Activated T-cell treated with anti-CD3 and anti-CD28 coated beads for 4 hours (primary cell): ENCODE results near the gene TNIK.

ENCODE experiments used
- DNase-seq: peaks from one replicate; pipeline ENCODE4 v3.0.0-alpha.2; 2020

The TNIK gene

DNA sequence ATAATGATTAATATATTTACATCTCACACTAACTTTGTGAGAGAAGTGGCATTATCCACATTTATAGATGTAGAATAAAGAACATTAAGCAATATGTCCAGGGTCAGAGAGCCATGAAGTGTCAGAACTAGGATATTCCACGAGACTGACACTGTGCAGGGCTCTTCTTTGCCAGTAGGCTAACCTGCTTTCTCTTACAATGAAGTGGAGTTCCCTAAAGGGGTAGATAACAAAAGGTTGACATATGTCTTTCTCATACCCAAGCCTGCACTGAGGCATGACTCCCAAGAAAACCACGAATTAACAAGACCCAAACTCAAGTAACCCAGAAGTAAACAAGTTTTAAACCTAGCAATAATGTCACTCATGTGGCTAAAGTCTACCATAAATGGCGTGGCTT lies 242.1 kb downstream of the TNIK start:
- no peak for DNase-seq

DNA sequence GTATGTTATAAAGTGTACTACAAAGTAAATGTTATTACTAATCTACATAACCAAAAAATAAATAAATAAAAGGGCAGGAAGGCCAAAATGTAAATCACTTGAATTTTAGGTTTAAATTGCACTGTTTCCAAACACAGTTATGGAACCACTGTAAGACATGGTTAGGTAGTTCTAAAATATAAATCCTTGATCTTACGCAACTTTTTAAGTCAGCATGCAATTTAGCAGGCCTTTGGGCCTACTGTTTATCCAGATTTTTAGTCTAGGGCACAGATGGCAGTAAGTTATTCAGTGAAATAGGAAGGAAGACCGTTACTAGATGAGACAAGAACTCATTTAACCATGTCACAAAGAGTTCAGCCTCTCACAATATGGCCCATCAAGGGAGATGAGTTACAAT lies 246.3 kb downstream of the TNIK start:
- no peak for DNase-seq

DNA sequence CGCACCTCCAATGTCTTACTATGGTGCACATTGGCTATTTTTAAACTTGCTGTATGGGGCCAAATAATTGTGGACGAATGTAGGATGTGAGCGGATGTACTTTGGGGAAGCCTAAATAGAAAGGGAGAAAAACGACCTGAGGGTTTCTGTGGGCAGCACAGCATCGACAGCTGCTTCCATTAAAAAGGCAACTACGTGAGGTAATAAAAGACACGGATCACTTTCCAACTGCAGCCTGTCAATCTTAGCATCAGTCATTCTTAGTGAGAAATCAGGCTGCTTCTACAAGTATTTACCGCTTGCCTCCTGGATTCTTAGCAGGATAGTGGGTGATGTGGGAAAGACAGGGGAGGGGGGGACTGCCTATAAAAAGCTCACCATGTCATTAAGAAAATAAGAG lies 247.0 kb downstream of the TNIK start:
- DNase-seq: no peak

DNA sequence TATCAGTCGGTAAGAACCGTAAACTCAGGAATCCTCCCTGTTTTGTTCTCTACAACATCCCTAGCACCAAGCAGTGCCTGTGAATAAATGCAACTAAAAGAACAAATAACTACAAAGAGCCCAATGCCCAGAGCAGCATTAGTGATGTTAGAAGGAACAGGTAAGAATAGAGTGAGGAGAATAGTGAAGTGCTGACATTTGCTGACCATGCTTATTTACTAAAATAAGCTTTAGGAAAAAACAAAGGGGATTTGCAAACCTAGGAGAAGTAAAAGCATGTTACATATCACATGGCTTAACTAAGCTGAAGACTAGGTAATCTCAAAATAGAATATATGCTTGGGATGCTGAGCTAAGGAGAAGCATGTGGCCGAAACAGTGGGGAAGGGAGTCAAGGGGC lies 247.6 kb downstream of the TNIK start:
- DNase-seq: no peak

DNA sequence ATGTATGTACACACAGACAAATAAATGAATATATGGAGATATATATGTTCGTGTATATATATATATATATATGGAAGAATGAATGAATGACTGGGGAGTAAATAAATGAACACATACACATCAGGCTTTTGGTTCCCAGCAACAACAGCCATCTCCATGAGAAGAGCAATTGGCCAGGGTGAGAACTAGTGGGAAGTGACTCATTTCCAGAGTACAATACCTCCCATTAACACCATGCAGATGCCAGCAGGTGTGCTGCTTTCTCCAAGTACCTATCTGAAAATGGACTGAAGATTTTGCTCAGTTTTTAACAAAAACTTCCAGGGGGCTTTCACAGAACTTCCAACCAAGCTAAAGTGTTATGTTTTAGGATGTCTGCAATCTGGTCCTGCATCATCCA lies 253.9 kb downstream of the TNIK start:
- DNase-seq: no peak

DNA sequence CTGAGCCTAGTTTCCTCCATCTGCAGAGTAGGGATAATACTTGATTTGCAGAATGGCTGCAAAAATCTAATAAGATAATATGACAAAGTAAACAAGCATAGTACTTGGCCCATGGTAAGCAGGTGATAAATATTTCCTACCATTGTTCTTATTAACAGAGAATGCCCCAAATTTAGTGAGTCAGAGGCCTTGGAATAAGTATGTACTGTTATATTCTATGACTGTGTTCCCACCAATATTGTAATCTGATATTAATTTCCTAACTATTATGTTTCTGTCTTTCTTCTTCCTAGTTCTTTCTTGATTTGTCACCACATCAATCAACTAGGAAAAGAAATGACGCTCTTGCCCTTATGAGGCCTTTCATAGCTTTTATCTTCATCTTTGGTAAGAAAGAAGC lies 255.3 kb downstream of the TNIK start:
- no peak for DNase-seq

DNA sequence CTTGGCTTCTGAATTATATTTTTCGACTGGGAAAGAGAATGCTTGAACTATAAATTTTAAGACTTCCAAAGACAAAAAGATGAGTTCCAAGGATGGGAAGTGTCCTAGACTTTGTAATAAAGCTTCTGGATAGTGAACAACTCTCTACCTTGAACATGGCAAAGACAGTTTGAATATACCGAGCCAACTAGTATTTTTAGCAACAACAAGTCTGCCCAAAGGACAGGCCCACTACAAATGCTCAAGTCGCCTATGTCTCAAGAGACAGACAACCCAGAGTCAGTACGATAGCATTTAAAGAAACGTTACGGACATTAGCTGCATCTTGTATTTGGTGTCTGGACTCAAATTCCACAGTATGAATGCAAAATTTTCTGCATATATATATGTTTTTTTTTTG lies 258.4 kb downstream of the TNIK start:
- DNase-seq: no peak

DNA sequence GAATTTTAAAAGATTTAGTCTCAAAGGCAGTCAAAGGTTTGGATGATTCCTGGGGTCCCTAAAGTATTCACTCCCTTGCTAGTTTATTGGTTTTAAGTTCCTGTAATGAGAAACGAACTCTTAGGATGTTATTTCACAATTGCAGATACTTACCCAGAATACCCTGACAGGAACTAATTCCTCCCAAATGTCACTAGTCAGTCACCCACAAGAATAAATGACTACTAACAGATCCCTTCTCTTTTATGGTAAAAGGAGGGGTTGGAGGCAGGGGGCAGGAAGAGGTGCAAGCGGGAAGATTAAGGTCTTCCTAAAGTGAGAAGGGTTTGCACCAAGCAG lies 259.5 kb downstream of the TNIK start:
- DNase-seq: no peak

DNA sequence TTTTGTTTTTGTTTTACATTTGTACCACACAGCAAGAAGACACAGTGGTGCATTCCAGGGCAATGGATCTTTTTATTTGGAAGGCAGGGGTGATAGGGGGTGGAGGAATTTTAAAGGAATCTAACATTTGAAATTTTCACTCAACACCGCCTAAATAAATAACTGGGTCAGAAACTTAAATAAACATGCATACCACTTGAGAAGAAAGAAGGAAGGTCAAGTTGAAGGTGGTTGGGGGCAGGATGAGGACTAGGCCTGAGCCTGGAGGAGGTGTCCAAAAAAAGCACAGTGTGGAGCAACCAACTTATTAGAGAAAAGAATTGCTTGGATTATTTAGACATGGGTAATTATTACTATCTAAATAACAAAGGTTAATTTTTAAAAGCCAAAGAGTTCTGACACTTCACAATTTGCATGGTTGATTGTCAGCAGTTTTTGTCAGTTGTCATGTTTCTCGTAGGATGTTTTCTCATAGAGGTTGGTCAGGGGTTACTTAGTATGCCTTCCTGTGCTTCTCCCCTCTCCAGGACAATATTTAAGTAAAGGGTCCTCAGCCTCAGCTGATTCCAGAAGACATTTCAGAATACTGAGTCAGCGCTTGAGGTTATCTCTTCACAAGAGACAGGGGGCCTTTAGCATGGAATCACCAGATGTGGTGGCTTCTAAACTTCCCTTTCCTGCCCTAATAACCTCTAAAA lies 260.0 kb downstream of the TNIK start:
- no peak for DNase-seq

DNA sequence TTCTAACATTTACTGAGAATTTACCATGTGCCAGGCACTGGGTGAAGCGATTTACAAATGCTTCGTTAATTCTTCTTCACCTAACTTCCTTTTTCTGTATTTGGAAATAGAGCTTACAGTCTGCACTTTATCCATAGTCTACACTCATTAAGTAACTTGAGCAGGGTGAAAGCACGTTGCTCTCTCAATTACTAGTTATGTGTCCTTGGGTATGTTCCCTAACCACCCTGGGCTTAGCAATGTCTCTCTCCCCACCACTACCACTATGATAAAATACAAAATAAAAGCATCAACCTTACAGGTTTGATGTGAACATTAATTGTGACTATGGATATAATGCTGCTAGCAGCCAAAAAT lies 260.8 kb downstream of the TNIK start:
- no peak for DNase-seq

DNA sequence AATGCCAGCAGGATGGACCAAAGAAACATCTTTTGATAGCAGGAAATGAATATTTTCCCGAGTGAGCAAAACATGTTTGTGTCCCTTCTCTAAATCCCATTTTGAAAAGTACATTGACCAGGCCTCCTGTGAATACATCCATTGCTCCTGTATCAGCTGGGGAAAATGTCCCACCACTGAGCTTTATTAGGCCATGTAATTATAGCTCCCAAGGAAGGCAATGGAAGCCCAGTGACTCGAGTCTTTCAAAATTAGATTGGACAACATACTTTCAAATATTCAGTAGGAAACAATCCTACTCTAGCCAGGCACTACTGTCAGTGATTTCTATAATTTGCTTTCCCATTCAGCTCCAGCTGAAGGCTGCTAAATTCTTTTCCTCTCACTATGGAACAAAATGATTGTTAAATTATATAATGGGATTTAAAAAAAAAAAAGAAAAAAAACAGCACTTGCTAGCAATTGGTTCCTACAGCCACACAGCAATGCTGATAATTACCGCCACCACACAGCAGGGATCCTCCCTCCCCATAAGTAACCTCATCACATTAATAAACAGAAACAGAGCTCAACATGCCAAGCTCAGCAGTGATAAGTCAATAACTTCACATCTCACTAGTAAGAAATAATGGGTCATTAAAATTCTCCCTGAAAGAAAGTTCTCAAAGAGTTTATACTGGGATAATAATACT lies 261.3 kb downstream of the TNIK start:
- DNase-seq: no peak

DNA sequence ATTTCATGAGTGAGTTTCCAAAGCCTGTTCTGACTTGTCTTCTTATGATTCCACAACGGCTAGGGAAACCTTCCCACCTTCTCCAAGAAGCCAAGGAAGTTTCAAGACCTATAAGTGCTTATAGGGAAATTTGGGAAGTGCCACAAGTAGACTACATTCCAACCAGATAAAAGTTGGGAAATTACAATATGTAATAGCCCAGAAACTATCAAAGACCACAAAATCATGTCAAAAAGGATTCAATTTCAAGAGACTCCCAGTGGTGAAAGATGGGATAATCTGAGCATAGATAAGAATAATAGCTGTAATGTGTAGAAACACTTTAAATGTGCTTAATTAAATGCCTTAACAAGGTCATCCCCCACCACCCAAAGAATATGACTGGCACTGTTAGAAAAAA lies 264.5 kb downstream of the TNIK start:
- DNase-seq: no peak

DNA sequence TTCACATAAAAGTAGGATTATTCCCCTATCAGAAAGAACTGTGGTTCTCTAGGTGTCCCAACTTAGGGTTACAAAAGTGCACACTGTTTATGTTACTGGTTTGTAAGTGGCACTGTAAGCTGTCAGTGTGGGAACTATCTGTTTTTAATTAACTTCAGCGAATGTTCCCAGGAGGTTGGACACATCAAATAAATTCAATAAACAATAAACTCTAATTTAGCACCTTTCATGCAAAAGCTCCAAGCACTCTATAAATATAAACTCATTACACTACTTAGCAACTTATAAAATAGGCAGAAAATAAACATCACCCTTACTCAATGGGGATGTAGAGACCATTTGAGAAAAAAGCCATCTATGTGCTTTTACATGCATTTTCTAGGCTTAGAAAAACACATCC lies 265.2 kb downstream of the TNIK start:
- no peak for DNase-seq

DNA sequence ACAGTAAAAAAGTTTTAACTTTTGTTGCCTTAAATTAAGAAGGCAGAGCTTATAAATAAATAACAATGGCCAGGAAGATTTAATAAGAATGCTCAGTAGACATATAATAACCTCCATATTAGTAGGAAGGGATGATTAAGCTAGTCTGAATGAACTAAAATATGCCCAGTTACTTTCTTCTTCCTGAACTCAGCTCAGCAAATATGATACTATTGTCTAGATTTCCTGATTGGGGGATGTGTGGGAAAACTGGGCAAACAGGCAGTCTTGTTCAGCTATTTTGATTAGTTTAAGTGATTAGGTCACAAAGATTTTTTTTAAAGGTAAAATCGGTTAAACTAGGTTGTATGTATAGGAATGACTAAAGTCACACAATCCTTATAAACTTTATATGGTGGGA lies 266.5 kb downstream of the TNIK start:
- no peak for DNase-seq

DNA sequence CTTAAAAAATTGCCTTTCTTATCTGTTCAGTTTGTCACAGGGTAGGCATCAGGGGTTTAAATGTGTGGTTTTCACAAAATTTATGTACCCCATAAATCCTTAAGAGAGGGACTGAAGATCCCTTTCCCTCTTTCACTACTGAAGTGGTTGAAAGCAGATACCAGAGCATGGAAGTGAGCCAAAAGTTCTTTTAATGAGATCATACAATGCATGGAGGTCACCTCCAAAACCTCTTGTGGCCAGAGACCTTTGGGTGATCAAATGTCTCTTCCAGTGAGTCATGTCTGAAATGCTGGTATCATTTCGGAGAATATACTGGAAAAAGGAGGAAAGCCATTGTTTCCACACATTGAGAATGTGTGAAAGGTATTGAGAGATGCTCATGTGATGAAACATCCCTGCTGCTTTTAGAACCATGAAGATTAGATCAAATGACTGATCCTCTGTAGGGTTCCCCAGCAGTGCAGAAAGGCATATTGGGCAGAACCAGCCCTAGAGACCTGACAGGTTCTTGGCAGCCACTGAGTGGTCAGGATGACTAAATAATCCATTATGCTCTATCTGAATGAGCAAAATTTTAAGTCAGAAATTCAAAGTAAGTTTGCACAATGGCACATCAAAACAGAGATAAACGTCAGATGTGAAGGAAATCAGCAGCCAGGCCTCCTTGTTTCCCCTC lies 267.9 kb downstream of the TNIK start:
- DNase-seq: no peak

DNA sequence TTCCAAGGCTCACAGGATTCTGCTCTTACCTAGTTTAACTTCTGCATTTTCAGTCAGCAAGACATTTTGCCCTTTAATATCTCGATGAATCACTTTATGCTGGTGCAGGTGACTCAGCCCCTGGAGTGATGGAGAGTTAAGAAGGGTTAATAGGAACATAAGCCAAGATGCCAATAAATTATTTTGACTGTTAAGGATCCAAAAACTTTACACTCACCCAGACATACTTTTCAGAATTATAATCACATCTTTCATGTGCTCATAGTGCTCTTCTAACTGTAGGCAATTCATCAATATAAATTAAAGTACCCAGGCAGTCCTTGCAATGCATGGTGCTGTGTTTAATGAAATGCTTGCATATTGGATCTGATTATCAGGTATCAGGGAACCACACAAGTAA lies 269.5 kb downstream of the TNIK start:
- no peak for DNase-seq

DNA sequence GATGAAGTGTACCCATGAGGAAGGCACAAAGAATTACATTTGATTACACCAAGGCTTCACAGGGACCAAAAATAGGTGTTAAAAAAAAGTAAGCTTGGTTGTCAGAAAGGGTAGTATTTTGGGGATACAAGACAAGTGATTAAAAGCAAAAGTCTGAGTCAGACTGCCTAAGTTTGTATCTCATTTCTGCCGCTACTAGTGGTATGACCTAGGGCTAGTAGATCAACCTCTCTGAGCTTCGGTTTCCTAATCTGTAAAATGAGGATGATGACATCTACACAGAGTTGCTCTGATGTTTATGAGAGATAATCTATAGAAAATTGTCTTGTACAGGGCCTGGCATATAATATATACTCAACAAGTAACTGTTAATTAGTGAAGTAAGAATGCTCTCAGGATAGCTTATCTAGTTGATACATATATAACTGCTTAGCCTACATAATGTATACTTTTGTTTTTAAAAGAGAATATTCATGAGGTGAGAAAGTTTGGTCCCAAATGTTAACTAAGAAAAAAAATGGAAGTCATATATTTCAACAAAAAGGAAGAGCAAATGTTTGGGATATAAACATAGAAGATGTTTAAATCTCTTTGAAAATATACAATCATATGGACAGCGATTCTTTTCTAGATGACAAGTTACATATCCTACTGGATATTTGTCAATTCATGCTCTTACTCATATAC lies 270.7 kb downstream of the TNIK start:
- DNase-seq: no peak

DNA sequence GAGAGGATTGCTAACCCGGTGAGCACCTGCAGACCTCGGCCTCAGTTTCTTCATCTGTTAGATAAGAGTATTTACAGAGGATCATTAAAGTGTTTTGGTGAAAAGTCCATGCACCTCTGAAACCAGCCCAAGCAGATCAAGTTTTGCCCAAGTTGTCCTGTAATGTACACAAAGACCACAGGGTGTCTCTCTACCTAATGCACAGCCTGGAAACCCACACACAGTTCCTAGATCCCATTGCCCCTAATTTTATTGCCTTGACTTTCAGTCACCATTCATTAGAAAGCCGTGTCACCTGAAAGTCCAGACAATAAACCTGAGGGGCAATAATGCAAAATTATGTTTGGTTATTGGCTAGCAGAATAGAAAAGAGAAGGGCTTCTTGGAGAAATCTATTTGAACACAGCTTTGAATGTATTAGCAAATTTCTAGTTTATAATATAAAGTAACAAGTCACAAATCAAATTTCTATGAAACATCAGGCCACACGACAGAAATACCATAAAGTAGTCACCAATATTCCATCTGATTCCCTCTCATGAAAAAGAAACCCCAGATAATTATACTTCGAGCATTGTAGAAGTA lies 272.4 kb downstream of the TNIK start:
- DNase-seq: no peak

DNA sequence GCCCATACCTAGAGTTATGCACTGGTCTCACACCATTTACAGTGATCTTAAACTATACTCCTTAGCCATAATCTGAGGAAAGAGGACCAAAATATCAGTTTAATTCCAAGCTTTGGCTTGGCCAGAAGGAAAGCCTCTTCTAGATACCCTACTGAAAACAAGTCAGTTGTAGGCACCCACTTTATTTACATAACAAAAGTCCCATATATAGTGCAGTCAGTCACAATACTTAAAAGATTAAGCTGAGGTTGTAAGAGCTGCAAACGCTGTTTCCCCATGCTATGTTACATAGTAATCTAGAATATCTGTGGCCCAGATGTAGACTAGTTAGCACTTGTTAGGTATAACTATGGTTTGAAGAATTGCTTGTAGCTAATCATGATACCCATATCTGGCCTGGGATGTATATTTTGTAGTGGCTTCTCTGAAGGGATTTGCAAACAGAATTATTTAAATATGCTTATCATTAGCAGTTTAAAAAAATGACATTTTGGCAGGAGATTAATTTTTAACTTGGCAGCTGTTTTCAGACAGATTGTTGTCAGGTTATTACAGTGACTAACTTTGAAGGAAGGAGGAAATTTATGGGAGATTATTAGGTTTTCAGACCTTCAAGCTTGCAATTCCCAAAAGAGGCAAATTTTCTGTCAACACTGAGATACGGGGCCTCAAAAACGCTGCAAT lies 273.2 kb downstream of the TNIK start:
- no peak for DNase-seq

DNA sequence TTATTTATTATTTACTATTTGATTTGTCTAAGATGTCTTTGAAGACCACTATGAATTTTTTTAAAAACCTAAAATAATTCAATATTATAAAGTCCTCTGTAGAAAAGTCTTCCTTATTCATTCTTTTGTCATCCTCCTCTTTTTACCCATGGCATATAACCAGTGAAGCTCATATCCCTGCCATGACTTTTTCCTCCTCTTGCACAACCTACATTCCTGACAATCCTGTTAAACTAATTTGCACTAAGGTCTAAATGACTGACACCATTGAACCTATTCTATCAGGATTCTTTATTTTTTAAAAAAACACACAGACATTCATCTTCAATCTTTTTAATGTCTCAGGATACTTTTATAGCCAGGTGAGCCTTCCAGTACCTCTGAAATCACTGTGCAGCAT lies 273.8 kb downstream of the TNIK start:
- no peak for DNase-seq

DNA sequence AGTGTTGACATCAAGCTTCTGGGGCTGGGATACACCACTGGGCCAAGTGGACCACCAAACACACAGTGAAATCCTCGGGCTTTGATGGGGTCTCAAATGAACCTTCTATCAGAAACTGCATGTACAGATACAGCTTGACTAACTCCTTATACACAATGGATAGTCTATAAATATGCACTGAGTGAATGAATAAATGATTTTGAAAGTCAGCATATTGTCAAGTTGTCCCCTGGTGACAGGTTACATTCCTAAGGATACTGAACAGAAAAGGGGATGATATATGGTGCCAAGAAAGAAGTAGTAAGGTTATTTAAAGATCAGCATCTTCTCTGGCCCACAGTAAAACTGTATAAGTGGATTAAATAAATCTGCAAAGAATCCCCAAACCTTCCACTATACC lies 274.2 kb downstream of the TNIK start:
- no peak for DNase-seq

DNA sequence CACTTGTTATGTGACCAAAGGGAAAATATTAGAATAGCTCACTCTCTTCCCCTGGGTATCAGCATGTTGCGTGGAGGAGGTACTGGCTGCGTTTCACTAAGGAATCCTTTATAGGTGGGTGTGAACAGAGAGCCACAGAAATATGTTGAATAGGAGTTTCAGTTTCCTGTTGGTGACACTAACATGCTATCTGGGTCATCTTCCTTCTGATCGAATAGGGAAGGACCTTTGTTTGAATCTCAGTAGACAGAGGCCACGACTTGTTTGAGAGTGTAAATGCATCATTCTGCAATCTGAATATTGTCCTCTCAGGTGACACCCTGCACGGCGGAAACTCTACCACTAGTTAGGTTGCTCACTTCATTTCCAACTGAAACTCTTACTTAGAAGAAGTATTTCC lies 275.8 kb downstream of the TNIK start:
- no peak for DNase-seq

DNA sequence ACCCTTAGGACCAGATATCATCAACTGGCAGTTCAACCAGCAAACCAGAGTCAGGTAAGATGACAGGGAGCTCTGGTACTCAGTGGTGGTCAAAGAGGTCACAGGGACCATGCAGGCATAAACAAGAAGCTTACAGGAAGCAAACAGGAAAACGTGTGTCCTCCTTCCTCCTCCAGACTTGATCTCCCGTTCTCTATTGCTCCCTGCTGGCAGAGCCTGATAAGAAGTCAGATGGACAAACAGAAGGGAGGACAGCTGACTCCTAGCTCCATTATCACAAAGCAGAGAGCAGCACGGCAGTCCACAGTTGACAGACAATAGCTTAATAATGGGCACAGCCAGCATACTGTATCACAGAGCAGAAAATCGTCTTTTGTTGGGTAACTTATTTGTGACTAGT lies 277.2 kb downstream of the TNIK start:
- no peak for DNase-seq
